K562 (cell line): ENCODE results near the gene RASD1. TPM values are rescaled to one million over a fixed set of nuclear protein-coding genes. Genes with fewer than 3 reads are reported as not detected.

Experiments used
- ATAC-seq: fragments of 200-7000 bp; cut with Tn5 transposase; 3 replicates; pipeline ENCODE4 v1.9.1; 2020; ENCODE audit warnings: moderate library complexity
- BruUV-seq: library from RNA; stranded (reverse); fragments of 400-500 nt; replicated peaks from 2 replicates; lab custom pipeline; 2021; lab: Mats Ljungman, UMichigan
- CTCF ChIA-PET: fragments of 300-600 bp; formaldehyde crosslinking; extraction: SDS; loops from one replicate; lab custom pipeline; 2021; ENCODE audit warnings: low intra/inter-chr PET ratio; lab: Yijun Ruan, JAX
- POLR2A ChIA-PET: fragments of 300-600, 350-650 bp; sonication (Branson Sonifier 250); formaldehyde crosslinking; extraction: SDS; loops from one replicate; lab custom pipeline; 2021; ENCODE audit warnings: antibody characterized with exemption, inconsistent platforms; lab: Yijun Ruan, JAX
- DNase-seq, 4 experiments: peaks; one replicate each; pipeline versions ENCODE4 v3.0.0 to v3.0.0-alpha.2; 2011 to 2018; ENCODE audit warnings: low spot score in 3 of 4, mixed read lengths in 3 of 4; ENCODE audit errors: extremely low read depth in 1 of 4
- FAIRE-seq: peaks from 2 replicates; lab custom pipeline; 2011; peaks lifted over from hg19 to GRCh38; lab: Jason Lieb, UNC
- H2AFZ ChIP-seq: 2 replicates; pipeline ENCODE4 v1.6.0; 2011; ENCODE audit warnings: low read depth, low read length, control low read depth, inconsistent platforms
- H3K27ac ChIP-seq: fragments of 200-600 bp; 3 replicates; pipeline ENCODE4 v1.8.0; 2011; ENCODE audit warnings: low read depth, mild to moderate bottlenecking, control low read depth, inconsistent platforms, low read length, moderate library complexity, mixed read lengths; ENCODE audit errors: extremely low read depth
- H3K27me3 ChIP-seq, 2 experiments: fragments of 300-600 bp in 1 of 2; 2 replicates in 1 of 2; 3 replicates in 1 of 2; pipeline versions ENCODE4 v1.6.0 to v1.8.0; 2011; ENCODE audit warnings: inconsistent platforms in 2 of 2, low read length in 2 of 2, mild to moderate bottlenecking in 1 of 2, mixed read lengths in 1 of 2, moderate library complexity in 1 of 2; ENCODE audit not compliant: control insufficient read depth in 2 of 2, insufficient read depth in 2 of 2
- H3K36me3 ChIP-seq: fragments of 300-600 bp; 3 replicates; pipeline ENCODE4 v1.8.0; 2011; ENCODE audit warnings: mild to moderate bottlenecking, low read length, inconsistent platforms; ENCODE audit not compliant: control insufficient read depth, insufficient read depth
- H3K4me1 ChIP-seq, 2 experiments: fragments of 200-600 bp in 1 of 2; replicated peaks in 1 of 2; 2 replicates in 1 of 2; 3 replicates in 1 of 2; pipeline versions ENCODE4 v1.5.1 to v1.8.0; 2011; ENCODE audit warnings: inconsistent platforms in 2 of 2, low read length in 2 of 2, mild to moderate bottlenecking in 1 of 2, mixed read lengths in 1 of 2, moderate library complexity in 1 of 2; ENCODE audit not compliant: control insufficient read depth in 2 of 2, insufficient read depth in 2 of 2
- H3K4me2 ChIP-seq: 2 replicates; pipeline ENCODE4 v1.6.1; 2011; ENCODE audit warnings: low read length, control low read depth, inconsistent platforms, mixed read lengths; ENCODE audit not compliant: insufficient read depth
- H3K4me3 ChIP-seq: fragments of 200-600 bp; sonication (generic), shearing (Covaris generic); 2 replicates; pipeline ENCODE4 v1.5.1; 2016; ENCODE audit warnings: control low read depth, inconsistent platforms
- H3K79me2 ChIP-seq: fragments of 200-600 bp; 3 replicates; pipeline ENCODE4 v1.8.0; 2011; ENCODE audit warnings: low read length, inconsistent platforms; ENCODE audit not compliant: control insufficient read depth, insufficient read depth
- H3K9ac ChIP-seq, 2 experiments: 2 replicates each; pipeline versions ENCODE4 v1.6.0 to v1.6.1; 2011; ENCODE audit warnings: low read depth in 2 of 2, low read length in 2 of 2, control low read depth in 1 of 2, inconsistent platforms in 1 of 2, mild to moderate bottlenecking in 1 of 2, mixed read lengths in 1 of 2; ENCODE audit not compliant: insufficient read depth in 1 of 2
- H3K9me1 ChIP-seq: one replicate; pipeline ENCODE4 v1.6.0; 2011; ENCODE audit warnings: inconsistent platforms, mild to moderate bottlenecking, low read length, moderate library complexity; ENCODE audit not compliant: control insufficient read depth, insufficient read depth
- H3K9me3 ChIP-seq: replicated peaks from 2 replicates; pipeline ENCODE4 v1.5.1; 2011; ENCODE audit warnings: low read depth, low read length, inconsistent platforms; ENCODE audit not compliant: control insufficient read depth, insufficient read depth
- H4K20me1 ChIP-seq: replicated peaks from 2 replicates; pipeline ENCODE4 v1.6.1; 2011; ENCODE audit warnings: low read length, inconsistent platforms, mixed read lengths; ENCODE audit not compliant: control insufficient read depth, insufficient read depth
- BCOR ChIP-seq: fragments of 450-650 bp; IDR thresholded peaks from 2 replicates; pipeline ENCODE4 v1.6.1; 2016
- CCNT2 ChIP-seq: IDR thresholded peaks from 2 replicates; pipeline ENCODE4 v1.6.1; 2011; ENCODE audit warnings: borderline replicate concordance, low read depth, mild to moderate bottlenecking, moderate library complexity, mixed read lengths, low read length; ENCODE audit not compliant: insufficient read length; ENCODE audit errors: extremely low read depth
- DDX20 ChIP-seq: fragments of 450-650 bp; IDR thresholded peaks from 2 replicates; pipeline ENCODE4 v1.6.1; 2016; ENCODE audit warnings: missing genetic modification characterization, low read depth, mild to moderate bottlenecking, missing compliant biosample characterization, moderate library complexity
- EZH2 ChIP-seq: IDR thresholded peaks from 2 replicates; pipeline ENCODE4 v1.6.1; 2012; ENCODE audit warnings: low read depth, mild to moderate bottlenecking, inconsistent platforms, low read length, borderline replicate concordance
- KLF1 ChIP-seq: fragments of 450-650 bp; IDR thresholded peaks from 2 replicates; pipeline ENCODE4 v1.6.1; 2016; ENCODE audit warnings: missing genetic modification characterization, missing compliant biosample characterization
- MEF2A ChIP-seq: IDR thresholded peaks from 2 replicates; pipeline ENCODE4 v1.6.1; 2011; ENCODE audit warnings: low read depth, mild to moderate bottlenecking, low read length, moderate library complexity; ENCODE audit not compliant: control insufficient read depth
- MEF2D ChIP-seq: conservative IDR thresholded peaks from 2 replicates; pipeline ENCODE4 v1.6.1; 2016; ENCODE audit warnings: low read depth, missing genetic modification characterization, missing compliant biosample characterization
- NR4A1 ChIP-seq, 2 experiments: fragments of 250-450 bp in 1 of 2; fragments of 450-650 bp in 1 of 2; sonication (Bioruptor Pico) in 1 of 2; IDR thresholded peaks; 2 replicates each; pipeline versions ENCODE4 v1.4.0 to v1.6.1; 2016 to 2020; ENCODE audit warnings: mild to moderate bottlenecking in 2 of 2, missing compliant biosample characterization in 1 of 2, missing genetic modification characterization in 1 of 2, moderate library complexity in 1 of 2
- POLR3A ChIP-seq: IDR thresholded peaks from 2 replicates; pipeline ENCODE4 v1.6.1; 2011; ENCODE audit warnings: borderline replicate concordance, mild to moderate bottlenecking, moderate library complexity; ENCODE audit not compliant: insufficient read length, insufficient read depth; ENCODE audit errors: extremely low read depth
- RBM39 ChIP-seq: fragments of 200-400 bp; formaldehyde crosslinking; optimal IDR thresholded peaks from 2 replicates; pipeline ENCODE3; 2018; ENCODE audit warnings: low read depth, low read length
- TRIM24 ChIP-seq, 2 experiments: fragments of 450-650 bp; IDR thresholded peaks; 2 replicates each; pipeline ENCODE4 v1.6.1; 2016
- WGBS: fragments of 100-300 bp; shearing (Covaris generic); methylation state at CpG from one replicate; pipeline ENCODE4 v1.1.6; 2016; ENCODE audit warnings: low coverage, mixed read lengths; ENCODE audit not compliant: insufficient coverage; ENCODE audit errors: missing lambda C conversion rate; 5-methylcytosine and 5-hydroxymethylcytosine counted together
- in situ Hi-C: fragments of 300-500 bp; cut with MboI; formaldehyde crosslinking; loops from 4 replicates; pipeline ENCODE4 v1.15.0; 2018; ENCODE audit warnings: inconsistent platforms, mixed read lengths
- intact Hi-C: fragments of 100-400 bp; cut with micrococcal nuclease; formaldehyde crosslinking; loops from 2 replicates; pipeline ENCODE4 v1.14.2; 2022
- polyA plus RNA-seq, 8 experiments: library from polyadenylated mRNA; depleted of rRNA in 4 of 8; stranded (reverse) in 5 of 8; unstranded in 3 of 8; fragments of >200 nt; fragmentation: Nextera tagmentation in 2 of 8; fragmentation: Illumina TruSeq in 1 of 8; extraction: Ambion mirVana in 2 of 8; extraction: Trizol in 1 of 8; gene quantifications; 2 replicates each; pipeline versions ENCODE4 v1.2.1 to v1.2.3, GENCODE V29; 2011 to 2014; ENCODE audit warnings: inconsistent platforms in 1 of 8, missing spikeins in 1 of 8
- total RNA-seq, 7 experiments: library from RNA; depleted of rRNA in 6 of 7; stranded (reverse); fragments of >200 nt in 6 of 7; fragmentation: Illumina TruSeq in 2 of 7; extraction: Trizol in 2 of 7; gene quantifications; 2 replicates each; pipeline versions ENCODE4 v1.2.1 to v1.2.3, GENCODE V29; 2011 to 2021; ENCODE audit warnings: low replicate concordance in 1 of 7
- TF ChIP-seq, protein P1 (sequence below): fragments of 250-450 bp; sonication (Bioruptor Pico); IDR thresholded peaks from 2 replicates; pipeline ENCODE4 v1.5.0; 2022; ENCODE audit warnings: mild to moderate bottlenecking

Gene RASD1
- total and polyA plus RNA-seq, 9 of the 15 experiments (the other 6 are each of a cell fraction or from before 2014, with no cell fraction given): 0.11 TPM; not detected in 8

DNA sequence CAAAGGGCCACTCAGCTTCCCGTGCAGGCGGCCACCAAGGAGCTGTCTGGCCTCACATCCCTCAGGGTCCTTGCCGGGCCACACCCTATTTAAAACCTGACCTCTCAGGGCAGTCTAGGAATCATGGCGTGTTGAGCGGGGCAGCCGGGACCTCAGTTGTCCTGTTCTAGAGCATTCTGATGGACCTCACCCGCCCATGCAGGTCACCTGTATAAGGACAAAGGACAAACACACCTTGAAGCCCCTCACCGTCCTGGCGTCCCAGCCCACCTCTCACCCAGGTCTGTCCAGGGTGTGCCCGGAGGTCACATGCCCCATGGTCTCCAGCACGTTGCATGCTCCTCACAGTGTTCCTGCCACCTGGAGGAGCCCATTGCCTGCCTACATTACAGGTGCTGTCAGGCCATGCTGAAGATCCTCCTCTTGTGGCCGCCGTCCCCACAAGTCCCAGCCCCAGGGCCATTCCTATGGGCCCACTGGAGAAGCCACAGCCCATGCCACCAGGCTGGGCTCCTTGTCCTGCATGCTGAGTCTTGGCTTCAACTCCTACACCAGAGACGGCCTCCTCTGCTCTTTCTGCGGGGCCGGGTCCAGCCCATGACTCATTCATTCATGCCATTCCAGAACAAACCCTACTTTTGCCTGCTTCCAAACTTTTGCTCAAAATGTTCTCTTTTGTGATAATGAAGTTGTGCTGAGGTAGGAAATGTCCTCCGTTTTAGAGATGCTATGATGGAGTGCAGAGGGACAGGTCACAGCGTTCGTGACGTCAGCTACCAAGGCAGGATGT lies 49.0 kb upstream of the RASD1 start:
- Histone ChIP-seq H3K4me2 (no peak overlapping the region), H3K9me3 (no peaks in the 10 kb centered on the region), H3K9ac (no peak overlapping the region)
- no peak for TF ChIP-seq MEF2A
- TF ChIP-seq BCOR: no peak
- no peak for TF ChIP-seq MEF2D
- TF ChIP-seq TRIM24 (IDR thresholded peaks at IDR 0.05): no peak
- no peak for TF ChIP-seq EZH2
- no peak for TF ChIP-seq RBM39
- TF ChIP-seq NR4A1 (CRISPR knock-in tag; IDR thresholded peaks at IDR 0.05): no peak
- no peak for TF ChIP-seq NR4A1 (tag; IDR thresholded peaks at IDR 0.05)
- TF ChIP-seq, protein P1, sequence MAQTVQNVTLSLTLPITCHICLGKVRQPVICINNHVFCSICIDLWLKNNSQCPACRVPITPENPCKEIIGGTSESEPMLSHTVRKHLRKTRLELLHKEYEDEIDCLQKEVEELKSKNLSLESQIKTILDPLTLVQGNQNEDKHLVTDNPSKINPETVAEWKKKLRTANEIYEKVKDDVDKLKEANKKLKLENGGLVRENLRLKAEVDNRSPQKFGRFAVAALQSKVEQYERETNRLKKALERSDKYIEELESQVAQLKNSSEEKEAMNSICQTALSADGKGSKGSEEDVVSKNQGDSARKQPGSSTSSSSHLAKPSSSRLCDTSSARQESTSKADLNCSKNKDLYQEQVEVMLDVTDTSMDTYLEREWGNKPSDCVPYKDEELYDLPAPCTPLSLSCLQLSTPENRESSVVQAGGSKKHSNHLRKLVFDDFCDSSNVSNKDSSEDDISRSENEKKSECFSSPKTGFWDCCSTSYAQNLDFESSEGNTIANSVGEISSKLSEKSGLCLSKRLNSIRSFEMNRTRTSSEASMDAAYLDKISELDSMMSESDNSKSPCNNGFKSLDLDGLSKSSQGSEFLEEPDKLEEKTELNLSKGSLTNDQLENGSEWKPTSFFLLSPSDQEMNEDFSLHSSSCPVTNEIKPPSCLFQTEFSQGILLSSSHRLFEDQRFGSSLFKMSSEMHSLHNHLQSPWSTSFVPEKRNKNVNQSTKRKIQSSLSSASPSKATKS (CRISPR knock-in tag): no peak
- TF ChIP-seq POLR3A: no peak
- no peak for TF ChIP-seq CCNT2
- no peak for TF ChIP-seq KLF1 (tag)
- no peak for TF ChIP-seq DDX20 (tag)
- TF ChIP-seq, all 486 proteins: peak for 0
- FAIRE-seq (no peak), DNase-seq (no peak), ATAC-seq (no peak)
- Histone ChIP-seq H2AFZ (no peak overlapping the region), H3K9me1 (no peaks in the 10 kb centered on the region), H3K79me2 (no peaks in the 10 kb centered on the region), H3K27me3 (no peaks in the 10 kb centered on the region), H3K36me3 (no peaks in the 10 kb centered on the region), H3K27ac (no peak overlapping the region), H3K4me3 (no peak overlapping the region), H4K20me1 (no peaks in the 10 kb centered on the region), H3K4me1 (peaks cover 0 to 10% of the 10 kb centered on the region in 2 experiments; a peak in 2 of 5 replicates)
- WGBS: 78% methylated on average over 17 of the region's 20 CpGs
- CTCF ChIA-PET: no interaction called here
- in situ Hi-C loops (no loop called here), intact Hi-C loops (no loop called here)
- POLR2A ChIA-PET: interaction anchor here (0.9 kb wide), 1 partner anchor 23 kb away, joined by 3 read pairs; no protein-coding TSS in a partner anchor
- no TSS peak for BruUV-seq
